CD8-positive, alpha-beta memory T cell (primary cell): ENCODE results near the gene NPPB. TPM values are rescaled to one million over a fixed set of nuclear protein-coding genes. Genes with fewer than 3 reads are reported as not detected.
"Not testable (repeated sequence)": the region's sequence is repeated elsewhere in the genome, so short reads cannot be mapped to it uniquely, and the experiment has no call there.

Source experiments
- CTCF ChIA-PET: fragments of 350-600 bp; sonication (Branson Sonifier 250); formaldehyde crosslinking; loops from one replicate; lab custom pipeline; 2021; ENCODE audit warnings: antibody characterized with exemption; lab: Charles Lee
- POLR2A ChIA-PET: fragments of 350-600 bp; sonication (Branson Sonifier 250); formaldehyde crosslinking; loops from one replicate; lab custom pipeline; 2021; ENCODE audit warnings: antibody characterized with exemption; lab: Charles Lee
- DNase-seq, 5 donors: peaks; one replicate each; pipeline versions ENCODE4 v3.0.0 to v3.0.0-alpha.2; 2020 to 2022; ENCODE audit warnings: mixed read lengths in 1 of 5
- H3K27ac ChIP-seq: one replicate; pipeline ENCODE4 v1.7.0; 2013; ENCODE audit warnings: low read depth, mild to moderate bottlenecking, low read length, moderate library complexity
- H3K27me3 ChIP-seq: 2 replicates; pipeline ENCODE4 v1.7.0; 2013; ENCODE audit warnings: low read length, mild to moderate bottlenecking; ENCODE audit not compliant: insufficient read depth, poor library complexity, severe bottlenecking
- H3K36me3 ChIP-seq: 2 replicates; pipeline ENCODE4 v1.7.0; 2013; ENCODE audit warnings: mild to moderate bottlenecking, low read length, moderate library complexity; ENCODE audit not compliant: insufficient read depth
- H3K4me1 ChIP-seq: 2 replicates; pipeline ENCODE4 v1.7.0; 2013; ENCODE audit warnings: mild to moderate bottlenecking, low read length, moderate library complexity; ENCODE audit not compliant: insufficient read depth
- H3K4me3 ChIP-seq: 2 replicates; pipeline ENCODE4 v1.7.0; 2013; ENCODE audit warnings: mild to moderate bottlenecking, low read length
- H3K9me3 ChIP-seq: 2 replicates; pipeline ENCODE4 v1.7.0; 2013; ENCODE audit warnings: mild to moderate bottlenecking, low read length
- H3K27ac Mint-ChIP-seq, 8 donors: one replicate each; pipeline ENCODE4 v1.8.0; 2020 to 2021; ENCODE audit warnings: mixed read lengths in 8 of 8, mild to moderate bottlenecking in 6 of 8, inconsistent platforms in 3 of 8, moderate library complexity in 3 of 8
- H3K27me3 Mint-ChIP-seq, 2 donors: one replicate each; pipeline ENCODE4 v1.8.0; 2020 to 2021; ENCODE audit warnings: mixed read lengths in 2 of 2, mild to moderate bottlenecking in 1 of 2, moderate library complexity in 1 of 2
- H3K36me3 Mint-ChIP-seq, 3 donors: one replicate each; pipeline ENCODE4 v1.8.0; 2020 to 2021; ENCODE audit warnings: mixed read lengths in 3 of 3, inconsistent platforms in 1 of 3, mild to moderate bottlenecking in 1 of 3
- H3K4me1 Mint-ChIP-seq, 3 donors: one replicate each; pipeline ENCODE4 v1.8.0; 2020 to 2021; ENCODE audit warnings: mixed read lengths in 3 of 3, inconsistent platforms in 1 of 3, mild to moderate bottlenecking in 1 of 3
- H3K4me3 Mint-ChIP-seq, 7 donors: one replicate each; pipeline ENCODE4 v1.8.0; 2020 to 2021; ENCODE audit warnings: mixed read lengths in 7 of 7, mild to moderate bottlenecking in 6 of 7, moderate library complexity in 4 of 7, inconsistent platforms in 2 of 7
- H3K9me3 Mint-ChIP-seq, 5 donors: one replicate each; pipeline ENCODE4 v1.8.0; 2020 to 2022; ENCODE audit warnings: mixed read lengths in 5 of 5, mild to moderate bottlenecking in 3 of 5, moderate library complexity in 2 of 5, inconsistent platforms in 1 of 5
- polyA plus RNA-seq: library from polyadenylated mRNA; unstranded; fragments of 300-500 nt; fragmentation: Illumina TruSeq; gene quantifications from one replicate; pipeline ENCODE4 v1.2.3, GENCODE V29; 2021
- total RNA-seq, 2 experiments: library from RNA; stranded (reverse); gene quantifications; one replicate each; pipeline ENCODE4 v1.2.3, GENCODE V29; 2021

The NPPB gene
- total RNA-seq (not detected), polyA plus RNA-seq (not detected)

DNA sequence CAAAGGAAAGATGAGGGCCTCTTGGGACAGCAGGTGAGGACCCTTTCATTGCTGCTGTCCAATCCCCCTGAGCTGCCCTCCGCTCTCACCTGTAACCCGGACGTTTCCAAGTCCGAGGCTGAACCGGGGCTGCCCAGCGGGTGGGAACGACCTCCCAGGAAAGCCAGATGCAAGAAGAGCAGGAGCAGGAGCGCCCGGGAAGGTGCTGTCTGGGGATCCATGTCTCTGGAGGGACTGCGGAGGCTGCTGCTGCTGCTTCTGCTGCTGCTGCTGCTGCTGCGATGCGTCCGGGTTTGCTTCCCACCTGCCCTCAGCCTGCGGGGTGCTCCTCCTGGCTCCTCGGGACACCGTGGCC is at the start of gene NPPB:
Gene NPPB (minus strand): TSS at position 333 of the 355 bp plus-strand sequence. CDS start 112 bp downstream, at position 221.
- H3K4me3 ChIP-seq, result no peak within 1 kb of the TSS
- no peak within 1 kb of the TSS for H3K4me3 Mint-ChIP-seq
- H3K27me3 Mint-ChIP-seq, result peaks cover 55 to 64% of the 10 kb centered on the region in 2 donors
- no peaks in the 10 kb centered on the region for H3K36me3 Mint-ChIP-seq
- H3K27me3 ChIP-seq, result peaks cover 31% of the 10 kb centered on the region
- no peak for DNase-seq
- POLR2A ChIA-PET, result no interaction called here
- CTCF ChIA-PET, result no interaction called here
- H3K4me1 Mint-ChIP-seq, result no peaks in the 10 kb centered on the region
- H3K9me3 ChIP-seq, result no peaks in the 10 kb centered on the region
- peak within 1 kb of the TSS in 1 of 8 donors; percentile 86 for H3K27ac Mint-ChIP-seq
- no peaks in the 10 kb centered on the region for H3K9me3 Mint-ChIP-seq
- no peak within 1 kb of the TSS for H3K27ac ChIP-seq
- no peaks in the 10 kb centered on the region for H3K4me1 ChIP-seq
- no peaks in the 10 kb centered on the region for H3K36me3 ChIP-seq

DNA sequence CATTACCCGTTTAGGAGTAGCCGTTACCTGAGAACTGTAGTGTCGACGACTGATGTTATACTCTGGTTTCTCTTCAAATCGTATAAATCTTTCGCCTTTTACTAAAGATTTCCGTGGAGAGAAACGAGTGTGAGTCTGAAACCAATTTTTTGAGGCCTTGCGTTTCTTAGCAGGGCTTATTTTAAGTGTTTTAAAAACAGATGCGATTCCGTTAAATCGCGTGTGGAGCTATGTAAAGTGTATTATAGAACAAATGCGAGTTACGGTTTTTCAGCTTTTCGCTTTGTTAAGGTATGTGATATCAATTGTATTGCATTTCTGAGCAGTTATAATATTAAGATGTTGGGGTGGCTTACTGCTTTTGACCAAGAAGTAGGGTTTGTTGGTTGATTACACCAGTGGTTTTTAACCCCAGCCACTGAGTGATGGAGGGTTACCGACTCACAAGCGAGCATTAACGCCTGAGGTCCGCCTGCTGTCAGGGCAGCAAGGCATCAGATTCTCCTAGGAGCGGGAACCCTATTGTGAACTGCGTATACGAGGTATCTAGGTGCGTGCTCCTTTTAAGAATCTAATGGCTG is 49.4 kb upstream of the NPPB start:
- peaks cover 0 to 13% (median 0%) of the 10 kb centered on the region in 3 donors for H3K36me3 Mint-ChIP-seq
- DNase-seq, result peak; percentile 38 to 92 (median 80)
- H3K4me1 Mint-ChIP-seq, result peaks cover 31 to 44% (median 40%) of the 10 kb centered on the region in 3 donors

DNA sequence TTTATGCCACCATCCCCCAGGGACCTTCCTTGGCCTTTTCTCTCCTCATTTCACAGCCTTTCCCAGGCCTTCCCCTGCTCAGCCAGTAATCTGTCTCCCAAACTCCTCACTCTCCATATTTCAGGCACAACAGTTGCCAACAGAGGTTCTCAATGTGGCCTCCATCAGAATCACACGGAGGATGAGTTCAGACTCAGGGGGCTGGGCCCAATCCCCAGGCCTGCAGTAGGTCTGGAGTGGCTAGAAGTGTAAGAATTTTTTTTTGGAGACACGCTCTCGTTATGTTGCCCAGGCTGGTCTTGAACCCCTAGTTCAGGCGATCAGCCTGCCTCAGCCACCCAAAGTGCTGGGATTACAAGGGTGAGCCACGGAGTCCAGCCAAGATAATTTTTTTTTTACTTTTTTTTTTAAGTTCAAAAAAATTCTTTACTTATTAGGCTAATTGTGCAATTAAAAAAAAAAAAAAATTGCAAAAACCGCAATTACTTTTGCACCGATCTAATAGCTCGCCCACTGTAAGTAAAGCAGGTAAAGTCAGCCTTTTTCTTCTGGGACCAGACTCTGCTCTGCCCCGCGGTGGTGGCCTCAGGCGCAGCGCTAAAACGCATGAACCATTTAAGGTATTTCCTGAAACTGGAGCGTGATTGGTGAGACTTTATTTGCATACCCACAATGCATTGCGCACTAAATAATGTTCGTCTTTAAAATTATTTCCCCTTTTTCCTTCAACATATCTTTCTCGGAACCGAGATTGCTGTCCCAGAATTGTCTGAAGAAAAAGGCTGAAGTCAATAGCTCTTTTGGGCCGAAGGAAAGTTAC is 48.7 kb upstream of the NPPB start:
- Histone ChIP-seq H3K36me3 (no peaks in the 10 kb centered on the region), H3K9me3 (no peaks in the 10 kb centered on the region), H3K27me3 (no peaks in the 10 kb centered on the region), H3K27ac (peak overlapping the region; percentile 100), H3K4me1 (peaks cover 23% of the 10 kb centered on the region), H3K4me3 (peak overlapping the region; percentile 76)
- Mint-ChIP-seq H3K4me3 (peak overlapping the region; percentile 89 to 100 (median 95)), H3K36me3 (peaks cover 0 to 13% (median 0%) of the 10 kb centered on the region in 3 donors), H3K4me1 (peaks cover 31 to 44% (median 40%) of the 10 kb centered on the region in 3 donors), H3K27me3 (peaks cover 0 to 8% of the 10 kb centered on the region in 2 donors), H3K9me3 (peaks cover 0 to 4% (median 0%) of the 10 kb centered on the region in 5 donors), H3K27ac (peak overlapping the region; percentile 99 to 100 (median 100))
- ChIA-PET CTCF (interaction anchor here (0.6 to 1.5 kb wide), 13 partner anchors 8 to 243 kb away, joined by 3 to 6 read pairs (median 4); partner anchors contain the start of genes CLCN6, FBXO6, KIAA2013 and MFN2), POLR2A (interaction anchor here (0.6 to 3.4 kb wide), 23 partner anchors 8 to 1823 kb away, joined by 3 to 40 read pairs (median 6); partner anchors contain the start of genes AGTRAP, CLCN6, FBXO6 and KIAA2013)
- DNase-seq, result peak; percentile 84 to 96 (median 94)

More for the DNA sequence above, 49.4 kb upstream of the NPPB start:
- H3K36me3 ChIP-seq, result no peaks in the 10 kb centered on the region
- ChIA-PET POLR2A (interaction anchor here (0.6 to 3.4 kb wide), 24 partner anchors 9 to 1822 kb away, joined by 3 to 40 read pairs (median 6); partner anchors contain the start of genes AGTRAP, CLCN6, FBXO6 and KIAA2013), CTCF (interaction anchor here (0.7 to 1.5 kb wide), 11 partner anchors 8 to 244 kb away, joined by 3 to 6 read pairs (median 4); partner anchors contain the start of genes CLCN6, FBXO6, KIAA2013 and MFN2)
- no peaks in the 10 kb centered on the region for H3K27me3 ChIP-seq
- H3K4me3 ChIP-seq, result peak overlapping the region; percentile 76
- Mint-ChIP-seq H3K27ac (peak overlapping the region; percentile 99 to 100 (median 100)), H3K4me3 (peak overlapping the region; percentile 89 to 100 (median 95)), H3K9me3 (peaks cover 0 to 4% (median 0%) of the 10 kb centered on the region in 5 donors), H3K27me3 (peaks cover 0 to 8% of the 10 kb centered on the region in 2 donors)
- H3K27ac ChIP-seq, result peak overlapping the region; percentile 100
- H3K4me1 ChIP-seq, result peaks cover 23% of the 10 kb centered on the region
- no peaks in the 10 kb centered on the region for H3K9me3 ChIP-seq

DNA sequence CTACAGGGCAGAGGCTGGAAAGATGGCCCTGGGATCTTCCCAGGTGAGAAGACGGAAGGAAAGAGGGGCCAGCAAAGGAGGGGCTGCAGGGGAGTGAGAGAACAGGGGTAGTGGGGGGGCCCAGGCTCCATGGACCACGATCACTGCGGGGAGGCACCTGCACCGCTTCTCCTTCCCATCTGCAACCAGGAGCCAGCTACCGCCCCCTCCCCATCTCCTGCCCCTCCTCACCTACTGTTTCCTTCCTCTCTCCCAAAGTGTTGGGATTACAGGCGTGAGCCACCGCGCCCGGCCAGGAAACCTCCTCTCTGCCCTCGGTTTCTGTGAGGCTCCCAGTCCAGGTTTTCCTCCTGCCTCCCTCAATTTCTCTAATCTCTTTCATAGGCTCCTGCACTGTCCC is 48.1 kb upstream of the NPPB start:
- peaks cover 6 to 8% of the 10 kb centered on the region in 2 donors for H3K27me3 Mint-ChIP-seq

DNA sequence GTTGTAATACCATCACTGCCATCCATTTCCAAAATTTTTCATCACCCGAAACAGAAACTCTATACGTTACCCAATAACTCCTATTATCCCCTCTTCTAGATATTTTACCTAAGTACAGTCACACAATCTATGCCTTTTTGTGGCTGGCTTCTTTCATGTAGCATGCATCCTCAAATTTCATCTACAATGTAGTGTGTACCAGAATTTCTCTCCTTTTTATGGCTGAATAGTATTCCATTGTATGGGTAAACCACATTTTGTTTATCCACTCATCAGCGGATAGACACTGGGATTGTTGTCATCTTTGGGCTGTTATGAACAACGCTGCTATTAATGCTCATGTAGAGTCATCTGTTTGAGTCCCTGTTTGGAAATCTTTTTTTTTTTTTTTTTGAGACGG is 46.2 kb upstream of the NPPB start:
- ChIA-PET CTCF (no interaction called here), POLR2A (no interaction called here)
- H3K4me1 Mint-ChIP-seq, result peaks cover 30 to 42% (median 38%) of the 10 kb centered on the region in 3 donors
- Histone ChIP-seq H3K4me1 (peaks cover 23% of the 10 kb centered on the region), H3K9me3 (no peaks in the 10 kb centered on the region), H3K27me3 (peaks cover 13% of the 10 kb centered on the region), H3K36me3 (no peaks in the 10 kb centered on the region), H3K4me3 (no peak overlapping the region), H3K27ac (no peak overlapping the region)
- H3K9me3 Mint-ChIP-seq, result peaks cover 0 to 4% (median 0%) of the 10 kb centered on the region in 5 donors
- peaks cover 0 to 13% (median 0%) of the 10 kb centered on the region in 3 donors for H3K36me3 Mint-ChIP-seq
- no peak for DNase-seq
- peaks cover 12 to 14% of the 10 kb centered on the region in 2 donors for H3K27me3 Mint-ChIP-seq
- H3K4me3 Mint-ChIP-seq, result peak overlapping the region in 1 of 7 donors; percentile 50
- peak overlapping the region in 1 of 8 donors; percentile 94 for H3K27ac Mint-ChIP-seq

More for the DNA sequence above, 48.1 kb upstream of the NPPB start:
- H3K9me3 ChIP-seq, result no peaks in the 10 kb centered on the region
- Mint-ChIP-seq H3K4me1 (peaks cover 31 to 44% (median 40%) of the 10 kb centered on the region in 3 donors), H3K27ac (peak overlapping the region in 3 of 8 donors; percentile 33 to 89 (median 49)), H3K36me3 (peaks cover 0 to 13% (median 0%) of the 10 kb centered on the region in 3 donors), H3K4me3 (peak overlapping the region in 1 of 7 donors; percentile 56), H3K9me3 (peaks cover 0 to 4% (median 0%) of the 10 kb centered on the region in 5 donors)
- H3K4me1 ChIP-seq, result peaks cover 23% of the 10 kb centered on the region
- H3K27me3 ChIP-seq, result no peaks in the 10 kb centered on the region
- CTCF ChIA-PET, result interaction anchor here (0.9 kb wide), 1 partner anchor 15 kb away, joined by 3 read pairs; no protein-coding TSS in a partner anchor
- no peak overlapping the region for H3K27ac ChIP-seq
- POLR2A ChIA-PET, result no interaction called here
- H3K36me3 ChIP-seq, result no peaks in the 10 kb centered on the region
- no peak overlapping the region for H3K4me3 ChIP-seq
- DNase-seq, result no peak

DNA sequence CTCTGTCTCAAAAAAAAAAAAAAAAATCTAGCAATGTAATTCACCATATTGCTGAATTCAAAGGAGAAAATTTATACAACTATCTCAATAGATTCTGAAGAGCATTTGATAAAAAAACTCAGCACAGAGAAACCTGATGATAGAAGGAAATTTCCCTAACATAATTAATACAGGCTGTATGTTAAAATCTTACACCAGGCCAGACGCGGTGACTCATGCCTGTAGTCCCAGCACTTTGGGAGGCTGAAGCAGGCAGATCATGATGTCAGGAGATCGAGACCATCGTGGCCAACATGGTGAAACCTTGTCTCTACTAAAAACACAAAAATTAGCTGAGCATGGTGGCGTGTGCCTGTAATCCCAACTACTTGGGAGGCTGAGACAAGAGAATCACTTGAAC is 45.4 kb upstream of the NPPB start:
- peaks cover 15% of the 10 kb centered on the region for H3K27me3 ChIP-seq
- H3K4me3 Mint-ChIP-seq, DNase-seq, H3K9me3 Mint-ChIP-seq, H3K9me3 ChIP-seq, H3K36me3 ChIP-seq, H3K27ac Mint-ChIP-seq, H3K4me3 ChIP-seq, CTCF ChIA-PET, POLR2A ChIA-PET, H3K27ac ChIP-seq: not testable (repeated sequence)
- peaks cover 18 to 20% of the 10 kb centered on the region in 2 donors for H3K27me3 Mint-ChIP-seq
- peaks cover 24 to 36% (median 32%) of the 10 kb centered on the region in 3 donors for H3K4me1 Mint-ChIP-seq
- peaks cover 0 to 11% (median 0%) of the 10 kb centered on the region in 3 donors for H3K36me3 Mint-ChIP-seq
- H3K4me1 ChIP-seq, result peaks cover 23% of the 10 kb centered on the region

DNA sequence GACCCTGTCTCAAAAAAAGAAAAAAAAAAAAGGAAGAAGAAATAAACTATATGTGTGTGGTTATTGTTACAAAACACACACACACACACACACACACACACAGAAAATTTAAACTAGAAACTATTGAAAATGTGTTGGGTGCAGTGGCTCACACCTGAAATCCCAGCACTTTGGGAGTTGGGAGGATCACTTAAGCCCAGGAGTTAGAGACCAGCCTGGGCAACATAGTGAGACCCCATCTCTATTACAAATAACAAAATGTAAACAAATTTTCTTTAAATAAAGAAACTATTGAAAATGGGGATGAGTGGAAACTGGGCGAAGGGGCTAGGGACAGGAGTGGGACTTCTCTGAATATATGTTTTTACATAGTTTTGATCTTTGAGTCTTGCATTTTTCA is 44.5 kb upstream of the NPPB start:
- Histone ChIP-seq H3K36me3 (no peaks in the 10 kb centered on the region), H3K4me3 (no peak overlapping the region), H3K4me1 (peaks cover 23% of the 10 kb centered on the region), H3K27me3 (peaks cover 21% of the 10 kb centered on the region), H3K9me3 (no peaks in the 10 kb centered on the region), H3K27ac (no peak overlapping the region)
- CTCF ChIA-PET, result no interaction called here
- DNase-seq, result no peak
- Mint-ChIP-seq H3K4me1 (peaks cover 20 to 32% (median 27%) of the 10 kb centered on the region in 3 donors), H3K4me3 (no peak overlapping the region), H3K27me3 (peaks cover 25 to 27% of the 10 kb centered on the region in 2 donors), H3K27ac (no peak overlapping the region), H3K36me3 (peaks cover 0 to 4% (median 0%) of the 10 kb centered on the region in 3 donors), H3K9me3 (peaks cover 0 to 4% (median 0%) of the 10 kb centered on the region in 5 donors)
- POLR2A ChIA-PET, result no interaction called here
